Fibroblast of upper back skin (primary cell): Measurements from ENCODE around the gene SIVA1.

Source experiments
- DNase-seq: peaks from one replicate; pipeline ENCODE4 v3.0.0-alpha.2; 2013

The SIVA1 gene

DNA sequence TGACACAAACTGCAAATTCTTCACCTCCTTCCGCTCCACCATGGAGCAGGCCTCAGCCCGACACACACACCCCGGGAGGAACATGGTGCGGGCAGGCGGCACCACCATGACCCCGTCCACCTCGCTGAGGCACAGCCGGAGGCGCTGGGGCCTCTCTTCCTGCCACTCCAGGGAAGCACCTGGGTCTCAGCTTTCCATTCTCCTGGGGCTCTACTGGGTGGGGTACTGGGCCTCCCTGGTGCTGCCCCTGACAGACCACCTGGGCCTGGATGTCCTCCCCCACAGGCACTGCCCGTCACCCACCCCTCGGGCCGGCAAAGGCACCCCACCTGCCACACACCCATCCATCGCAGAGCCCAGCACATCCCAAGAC, 32.7 kb downstream of the SIVA1 start:
- DNase-seq: no peak

DNA sequence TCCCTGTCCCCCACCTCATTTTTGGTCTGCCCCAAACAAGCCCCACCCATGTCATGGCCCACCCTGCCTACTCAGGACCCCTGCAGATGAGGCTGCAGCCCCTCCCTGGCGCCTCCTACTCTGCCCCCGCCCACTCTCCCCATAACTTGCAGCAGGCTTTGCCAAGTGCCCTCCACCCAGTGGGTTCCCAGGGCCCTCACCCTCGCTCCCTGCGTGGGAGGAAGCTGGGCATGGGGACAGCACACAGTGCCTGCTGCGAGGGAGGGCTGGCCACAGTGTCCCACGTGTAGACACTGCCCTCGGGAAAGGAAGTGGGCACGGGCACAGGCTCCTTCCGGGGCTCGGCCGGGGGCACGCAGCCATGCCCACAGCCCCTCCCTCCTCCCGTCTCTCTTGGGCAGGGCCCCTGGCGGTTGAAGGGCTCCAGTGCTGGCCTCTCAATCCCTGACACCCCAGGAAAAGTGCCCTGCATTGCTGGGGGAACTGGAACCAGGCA, 33.2 kb downstream of the SIVA1 start:
- DNase-seq: no peak

DNA sequence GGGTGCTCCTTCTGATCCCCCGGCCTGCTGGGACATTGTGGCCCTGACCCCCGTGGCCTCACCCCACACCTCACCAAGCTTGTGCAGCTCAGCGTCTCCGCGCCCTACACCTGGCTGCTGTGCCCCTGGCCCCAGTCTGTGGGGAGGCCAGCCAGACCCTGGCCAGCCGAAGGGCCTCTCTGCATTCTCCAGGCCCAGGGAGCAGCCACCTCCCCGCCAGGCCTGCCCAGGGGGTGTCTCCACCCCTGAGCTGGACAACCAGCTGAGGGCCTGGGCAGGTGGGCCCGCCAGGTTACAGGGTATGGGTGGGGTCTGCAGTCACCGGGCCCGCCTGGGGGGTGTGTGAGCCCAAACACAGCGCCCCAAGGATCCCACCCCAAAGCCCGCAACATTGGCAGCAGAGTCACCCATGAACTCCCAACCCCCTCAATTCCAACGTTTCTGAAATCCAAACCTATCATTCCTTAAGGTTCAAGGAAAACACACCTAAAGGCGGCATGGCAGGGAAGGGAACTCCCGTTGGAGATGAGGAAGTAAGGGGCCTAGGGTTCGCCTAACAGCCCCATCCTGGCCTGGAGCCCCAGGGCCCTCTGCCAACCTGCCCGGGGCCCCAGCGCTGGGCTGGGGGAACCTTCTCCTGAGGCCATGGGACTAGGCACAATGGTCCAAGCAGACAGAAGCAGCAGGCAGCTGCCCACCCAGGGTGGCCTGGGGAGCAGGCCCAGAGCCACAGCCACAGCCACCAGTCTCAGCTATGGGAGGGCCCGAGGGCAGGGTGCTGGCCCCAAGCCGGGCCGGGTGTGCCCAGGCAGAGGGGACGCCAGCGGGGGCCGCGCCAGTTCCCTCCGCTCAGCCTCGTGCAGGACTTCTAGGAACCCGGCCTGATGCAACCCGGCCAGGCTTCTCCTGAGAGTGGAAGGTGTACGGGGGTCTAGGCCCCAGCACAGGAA, 34.1 kb downstream of the SIVA1 start:
- DNase-seq: no peak

DNA sequence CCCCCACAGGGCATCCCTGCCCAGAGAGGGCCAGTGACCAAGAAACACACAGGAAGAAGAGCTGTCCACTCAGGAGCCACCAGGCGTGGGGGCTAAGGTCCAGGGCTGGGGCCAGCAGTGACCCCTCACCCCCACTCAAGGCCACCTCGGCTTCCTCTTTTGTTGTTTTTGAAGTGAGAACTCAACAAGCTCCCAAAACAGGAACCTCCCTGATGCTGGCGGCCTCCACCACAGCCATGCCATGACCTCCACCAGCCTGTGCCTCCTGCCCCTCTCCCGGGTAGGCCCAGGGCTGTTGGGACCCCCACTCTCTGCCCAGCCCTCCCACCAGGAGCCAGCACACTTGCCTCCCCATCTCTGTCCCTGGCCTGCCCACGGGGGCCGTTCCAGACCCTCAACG, 34.8 kb downstream of the SIVA1 start:
- DNase-seq: no peak

DNA sequence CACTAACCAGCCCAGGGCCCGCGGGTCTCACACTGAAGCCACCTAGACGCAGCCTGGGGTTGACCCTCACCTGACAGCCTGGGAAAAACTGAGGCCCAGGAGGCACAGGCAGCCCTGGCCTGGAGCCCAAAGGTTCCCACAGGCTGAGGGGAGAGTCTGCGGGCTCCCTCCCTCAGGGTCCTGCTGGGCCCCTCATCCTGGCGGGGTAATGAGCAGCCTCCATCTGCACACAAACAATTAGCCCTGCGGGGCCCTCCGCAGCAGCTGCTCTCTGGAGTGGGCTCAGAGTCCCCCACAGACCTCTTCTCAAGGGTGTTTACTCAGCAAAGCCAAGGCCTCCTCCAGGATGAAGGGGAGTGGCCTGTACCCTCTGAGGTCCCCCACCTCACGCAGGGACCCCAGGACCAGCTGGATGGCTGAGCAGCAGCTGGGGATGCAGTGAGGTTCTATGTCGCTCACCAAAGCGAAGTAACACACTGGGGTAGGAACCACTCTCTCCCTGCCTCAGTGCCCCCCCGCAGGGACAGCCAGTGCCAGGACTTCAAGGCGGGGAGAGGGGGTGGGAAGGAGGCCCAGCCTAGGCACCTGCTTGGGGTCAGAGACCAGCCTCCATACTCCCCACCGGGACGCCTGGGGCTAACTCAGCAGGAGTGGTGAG, 35.3 kb downstream of the SIVA1 start:
- DNase-seq: no peak

DNA sequence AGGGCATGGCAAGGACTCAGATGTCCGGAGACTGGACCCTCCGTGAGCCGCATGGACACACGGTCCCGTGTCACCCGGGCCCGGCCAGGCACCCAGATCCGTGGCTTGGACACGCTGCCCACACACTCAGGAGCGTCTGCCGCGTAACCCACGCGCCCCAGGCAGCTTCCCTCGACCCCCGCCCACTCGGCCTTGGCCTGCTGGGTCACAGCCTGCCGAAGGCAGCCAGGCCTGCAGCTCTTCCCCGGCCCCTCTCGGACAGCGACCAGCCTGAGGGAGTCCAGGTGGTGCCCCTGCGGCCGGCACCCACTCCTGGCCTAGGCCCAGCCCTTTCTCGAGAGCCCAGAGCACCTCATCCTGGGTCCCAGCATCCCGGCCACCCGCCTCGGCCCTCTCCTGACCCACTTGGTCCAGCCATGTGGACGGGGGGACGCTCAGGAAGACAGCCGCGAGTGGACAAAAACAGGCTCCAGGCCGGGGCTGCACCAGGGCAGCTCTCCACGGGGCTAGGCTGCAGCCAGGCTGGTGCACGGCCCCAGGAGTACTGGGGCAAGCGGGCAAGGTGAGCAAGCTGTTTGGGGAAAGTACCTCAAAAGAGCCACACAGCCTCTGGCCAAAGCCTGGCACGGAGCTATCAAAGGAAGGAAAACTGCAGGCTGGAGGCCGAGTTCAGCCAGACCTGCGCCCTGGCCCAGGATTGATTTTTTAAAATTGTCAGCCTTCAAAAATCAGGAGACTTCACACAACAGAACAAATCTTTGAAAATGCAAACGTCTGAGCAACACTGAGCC, 36.1 kb downstream of the SIVA1 start:
- DNase-seq: no peak

DNA sequence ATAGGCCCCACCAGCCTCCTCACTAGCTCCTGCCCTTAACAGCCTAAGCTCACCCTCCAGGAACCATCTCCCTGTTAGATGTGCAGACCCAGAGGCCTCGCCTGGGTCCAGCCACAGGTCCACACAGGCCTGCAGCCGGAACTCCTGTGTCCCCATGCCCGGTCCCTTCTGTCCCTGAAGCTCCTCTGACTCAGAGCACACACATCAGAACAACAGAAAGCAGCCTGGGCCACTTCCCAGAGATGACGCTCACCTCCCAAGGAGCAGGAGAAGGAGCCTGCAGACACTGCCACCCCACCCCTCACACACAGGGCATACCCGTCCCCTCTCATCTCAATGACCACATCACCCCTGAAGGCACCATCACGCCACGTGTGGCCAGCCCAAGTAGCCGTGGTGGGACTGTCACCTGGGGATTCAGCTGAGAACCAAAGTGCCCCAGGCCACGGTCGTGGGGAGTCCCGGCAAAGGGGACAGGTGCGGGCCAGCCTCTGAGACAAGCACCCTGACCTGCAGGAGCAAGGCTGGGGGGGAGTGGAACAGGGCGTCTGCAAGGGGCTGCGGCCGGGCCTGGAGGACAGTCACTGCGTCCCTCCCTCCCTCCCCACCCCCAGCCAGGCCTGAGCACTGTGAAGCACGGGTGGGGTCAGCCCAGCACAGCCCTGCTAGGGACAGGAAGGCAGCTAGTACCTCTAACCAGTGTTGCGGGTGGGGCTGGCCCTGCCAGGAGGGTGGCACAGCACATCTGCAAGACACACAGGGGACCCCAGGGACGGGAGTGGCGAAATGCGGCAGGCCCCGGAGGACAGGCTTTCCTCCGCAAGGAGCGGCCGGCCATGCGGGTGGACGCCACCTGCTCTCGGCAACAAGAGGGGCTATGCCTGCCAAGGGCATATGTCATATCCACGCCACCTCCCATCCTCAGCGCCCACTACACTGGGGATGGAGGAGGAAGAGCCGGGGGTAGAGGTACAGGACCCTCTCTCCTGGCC, 37.1 kb downstream of the SIVA1 start:
- no peak for DNase-seq

DNA sequence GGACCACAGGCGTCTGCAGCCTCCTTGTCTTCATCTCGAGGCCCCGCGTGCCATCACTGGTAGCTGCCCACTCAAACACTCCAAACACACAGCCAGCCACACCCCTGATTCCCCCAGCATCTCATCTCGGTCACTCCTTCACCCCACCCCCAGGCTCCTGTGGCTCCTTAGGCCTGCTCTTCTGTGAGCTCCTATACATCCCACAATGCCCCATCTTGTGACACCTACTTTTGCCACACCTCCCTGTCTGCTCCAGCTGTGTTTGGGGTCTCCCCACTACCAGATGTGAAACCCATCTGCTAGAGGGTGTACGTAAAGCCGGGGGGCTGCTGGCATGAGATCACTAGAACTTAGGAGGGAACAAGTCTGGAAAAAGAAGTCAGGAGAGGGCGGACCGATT, 38.5 kb downstream of the SIVA1 start:
- DNase-seq: no peak

DNA sequence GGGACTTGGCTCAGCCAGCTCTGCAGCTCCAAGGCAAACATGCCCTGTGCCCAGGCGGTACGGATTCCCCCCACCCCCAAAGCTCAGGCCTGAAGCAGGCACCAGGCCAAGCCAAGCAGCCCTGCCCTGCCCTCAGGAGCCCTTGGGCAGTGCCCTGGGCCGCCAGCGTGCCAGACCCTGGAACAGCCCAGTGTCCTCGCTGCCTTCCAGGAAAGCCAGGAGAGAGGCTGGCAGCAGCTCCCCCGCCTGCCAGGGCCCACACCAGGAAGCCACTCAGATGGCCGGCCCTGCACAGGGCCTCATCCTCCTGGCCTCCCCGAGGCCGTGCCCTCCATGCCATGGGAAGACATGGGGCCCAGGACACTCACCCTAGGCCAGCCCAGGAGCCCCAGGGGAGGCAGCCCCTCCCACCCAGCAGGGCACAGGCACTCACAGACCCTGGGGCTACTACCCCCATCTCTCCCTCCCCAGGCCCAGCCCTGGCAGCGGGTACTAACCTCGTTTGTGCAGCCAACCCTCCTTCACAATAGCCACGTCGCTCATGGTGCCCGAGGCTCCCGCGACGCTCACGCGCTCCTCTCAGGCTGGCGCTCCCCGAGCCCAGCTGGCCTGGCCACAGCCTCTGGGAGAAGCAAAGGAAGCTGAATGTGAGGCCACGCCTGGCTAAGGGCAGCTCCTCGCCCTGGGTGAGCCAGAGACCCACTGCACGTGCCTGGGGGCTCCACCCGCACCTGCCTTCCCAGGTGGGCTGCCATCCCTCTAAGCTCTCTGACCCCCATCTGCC, 39.3 kb downstream of the SIVA1 start:
- DNase-seq: no peak

DNA sequence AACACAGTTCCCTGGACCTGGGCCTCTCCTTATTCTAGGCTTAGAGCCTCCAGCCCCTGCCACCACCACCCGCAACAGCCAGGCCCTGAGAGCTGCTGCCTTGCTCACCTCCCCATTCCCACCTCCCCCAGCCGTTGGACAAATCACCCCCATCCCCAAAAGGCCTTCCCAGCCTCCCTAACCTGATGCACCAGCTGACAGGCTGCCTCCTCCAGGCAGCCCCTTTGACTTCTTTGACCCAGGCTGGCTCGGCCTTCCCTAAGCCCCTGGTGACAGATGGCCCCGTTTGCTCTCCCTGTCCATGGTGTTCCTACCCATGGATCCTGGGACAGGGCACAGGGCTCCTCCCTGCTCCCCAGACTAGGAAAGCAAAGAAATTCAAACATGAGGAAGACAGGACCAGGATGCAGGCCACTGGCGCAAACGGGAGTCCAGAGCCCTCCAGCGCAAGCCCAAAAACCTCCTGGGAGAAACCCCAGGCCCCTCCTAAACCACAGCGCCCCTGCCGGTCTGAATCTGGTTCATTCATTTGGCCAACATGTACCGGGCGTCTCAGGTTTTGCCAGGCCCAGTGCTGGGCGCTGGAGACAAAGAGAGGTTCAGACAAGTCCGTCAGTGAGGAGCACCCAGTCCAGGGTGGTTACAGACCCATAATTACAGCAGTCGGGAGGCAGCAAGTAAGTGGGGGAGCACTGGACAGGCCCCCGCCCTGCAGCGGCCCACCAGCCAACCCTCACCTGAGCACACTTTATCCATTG, 40.2 kb downstream of the SIVA1 start:
- DNase-seq: no peak

DNA sequence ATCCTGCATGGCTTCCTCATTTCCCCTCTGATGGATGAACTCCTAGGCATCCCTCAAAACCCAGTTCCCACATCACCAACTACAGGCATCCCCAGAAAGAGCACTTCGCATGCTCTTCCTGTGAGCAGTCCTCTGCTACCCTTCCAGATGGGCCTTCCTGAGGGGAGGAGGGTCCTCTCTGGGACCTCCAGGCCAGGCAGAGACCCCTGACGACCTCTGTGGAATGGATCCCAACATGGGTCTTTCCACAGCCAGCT, 40.7 kb downstream of the SIVA1 start:
- DNase-seq: no peak

DNA sequence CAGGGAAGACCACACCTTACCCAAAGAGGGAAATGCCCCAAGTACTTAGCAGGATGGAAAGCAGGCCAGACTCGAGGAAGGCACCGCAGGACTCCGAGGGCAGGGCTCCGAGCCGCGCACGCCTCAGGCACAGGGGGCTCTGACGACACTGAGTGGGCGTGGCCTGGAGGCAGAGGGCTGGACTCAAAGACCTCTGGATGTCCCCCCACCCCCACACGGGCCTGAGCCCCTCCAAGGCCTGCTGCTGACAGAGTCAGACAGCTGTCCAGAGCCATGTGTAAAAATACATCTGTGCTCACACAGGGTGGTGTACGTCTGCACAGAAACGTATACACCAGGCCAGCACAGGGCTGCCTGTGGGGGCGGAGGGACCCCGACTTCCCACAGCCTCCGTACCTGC, 41.2 kb downstream of the SIVA1 start:
- peak; percentile 66 for DNase-seq

DNA sequence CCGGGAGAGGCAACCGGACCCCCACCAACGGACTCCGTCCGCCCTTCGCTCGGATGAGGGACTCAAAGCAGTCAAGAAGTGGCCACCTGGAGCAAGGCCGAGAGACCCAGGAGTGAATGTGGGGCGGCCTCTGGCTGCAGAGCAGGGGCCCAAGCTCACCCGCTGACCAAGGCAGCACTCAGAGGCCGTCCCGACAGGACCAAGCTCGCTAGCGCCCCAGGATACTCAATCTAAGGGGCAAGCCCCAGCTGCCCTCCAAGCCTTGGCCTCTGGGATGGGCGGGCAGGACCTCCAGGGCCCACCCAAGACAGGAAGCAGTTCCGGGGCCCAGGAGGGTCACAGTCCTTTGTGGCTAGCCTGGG, 41.7 kb downstream of the SIVA1 start:
- DNase-seq: no peak

DNA sequence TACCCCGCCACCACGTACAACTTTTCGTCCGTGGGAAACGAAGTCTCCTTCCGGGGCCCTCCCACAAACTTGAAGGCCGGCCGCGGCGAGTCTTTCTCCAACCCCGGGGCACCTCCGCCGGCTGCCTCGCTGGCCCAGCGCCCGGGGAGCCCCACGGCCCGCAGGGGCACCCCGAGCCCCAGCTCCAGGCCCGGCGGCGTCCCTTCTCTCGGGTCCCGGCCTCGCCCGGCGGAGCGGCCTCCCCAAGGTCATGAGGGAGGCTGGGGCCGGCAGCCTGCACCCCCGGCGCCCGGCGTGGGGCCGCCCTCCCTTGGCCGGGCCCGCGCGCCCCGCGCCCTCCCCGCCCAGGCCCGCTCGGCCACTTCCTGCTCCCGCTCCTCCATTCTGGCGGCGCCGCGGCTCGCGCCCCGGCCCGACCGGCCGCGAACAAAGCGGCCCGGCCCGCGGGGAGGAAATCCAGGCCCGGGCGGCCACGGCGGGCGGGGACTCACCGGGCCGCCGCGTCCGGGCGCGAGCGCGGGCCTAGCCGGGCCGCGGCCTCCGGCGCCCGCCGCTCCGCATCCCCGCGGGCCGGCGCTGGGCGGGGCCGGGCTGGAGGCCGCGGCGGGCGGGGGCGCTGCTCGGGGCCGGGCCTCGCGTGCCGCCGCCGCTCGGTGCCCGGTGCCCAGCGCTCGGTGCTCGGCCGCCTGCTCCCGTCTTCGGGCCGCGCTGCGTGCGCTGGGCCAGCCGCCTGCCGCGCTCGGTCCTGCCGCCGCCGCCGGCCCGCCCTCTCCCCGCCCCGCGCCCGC, 42.2 kb downstream of the SIVA1 start, which contains the start of gene AKT1:
Gene AKT1, minus strand, starts transcription at position 756 of the 788 bp plus-strand sequence. CDS start 3,105 bp downstream, outside the sequence.
- no peak for DNase-seq

DNA sequence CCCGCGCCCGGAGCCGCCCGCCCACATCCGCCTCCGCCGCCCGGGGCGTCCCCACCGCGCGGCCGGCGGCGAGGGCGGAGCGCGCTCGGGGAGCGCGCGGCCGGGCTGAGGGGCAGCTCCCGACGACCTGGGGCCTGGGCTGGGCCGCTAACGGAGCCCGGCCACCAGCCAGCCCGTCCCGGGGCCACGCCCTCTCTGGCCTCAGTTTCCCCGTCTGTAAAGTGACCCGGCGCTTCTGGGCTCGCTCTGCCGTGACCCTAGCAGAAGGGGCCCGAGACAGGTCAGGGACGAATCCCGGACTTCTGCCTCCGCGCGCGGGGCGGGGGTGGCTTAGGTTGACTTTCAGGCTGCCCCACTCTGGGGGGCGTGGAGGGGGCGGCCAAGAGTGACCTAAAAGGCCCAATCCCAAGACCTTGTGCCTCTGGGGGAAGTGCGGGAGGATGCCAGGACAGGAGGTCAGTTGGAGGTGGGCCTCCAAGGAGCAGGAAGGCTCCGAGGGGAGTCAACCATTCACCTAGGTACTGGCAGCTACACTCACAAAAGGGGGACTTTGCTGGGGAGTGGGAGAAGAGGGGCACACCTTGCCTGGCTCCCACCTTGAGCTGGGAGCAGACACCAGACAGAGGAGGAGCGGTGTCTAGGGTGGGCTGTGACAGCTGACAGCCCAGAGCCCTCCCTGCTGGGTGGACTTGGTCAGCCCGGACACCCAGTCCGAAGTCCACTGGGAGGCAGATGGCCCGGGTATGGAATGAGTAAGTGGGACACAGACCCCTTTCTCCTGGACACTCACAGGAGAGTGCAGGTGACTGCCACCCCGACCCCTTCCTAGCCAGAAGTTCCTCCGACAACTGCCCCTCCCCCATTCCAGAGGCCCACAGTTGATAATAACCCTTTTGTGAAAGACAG, 43.1 kb downstream of the SIVA1 start:
- peak; percentile 48 for DNase-seq

DNA sequence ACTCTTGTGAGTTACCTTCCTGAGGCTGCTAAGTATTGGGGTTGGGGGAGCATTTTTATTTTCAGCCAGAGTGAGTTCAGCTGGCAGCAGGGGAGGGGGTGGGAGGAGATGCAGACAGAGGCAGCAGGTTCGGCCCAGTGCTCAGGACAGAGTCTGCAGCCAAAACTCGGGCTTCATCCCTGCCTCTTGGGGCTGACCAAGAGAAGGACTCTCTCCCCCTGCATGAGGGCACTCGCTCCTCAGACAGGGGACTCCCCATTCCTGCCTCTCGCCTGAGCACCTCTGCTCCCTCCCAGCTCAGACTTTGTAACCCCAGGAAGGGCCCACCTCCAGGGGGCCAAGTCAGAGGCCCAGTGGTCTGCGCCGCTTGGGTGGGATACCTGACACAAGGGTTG, 43.7 kb downstream of the SIVA1 start:
- DNase-seq: no peak

DNA sequence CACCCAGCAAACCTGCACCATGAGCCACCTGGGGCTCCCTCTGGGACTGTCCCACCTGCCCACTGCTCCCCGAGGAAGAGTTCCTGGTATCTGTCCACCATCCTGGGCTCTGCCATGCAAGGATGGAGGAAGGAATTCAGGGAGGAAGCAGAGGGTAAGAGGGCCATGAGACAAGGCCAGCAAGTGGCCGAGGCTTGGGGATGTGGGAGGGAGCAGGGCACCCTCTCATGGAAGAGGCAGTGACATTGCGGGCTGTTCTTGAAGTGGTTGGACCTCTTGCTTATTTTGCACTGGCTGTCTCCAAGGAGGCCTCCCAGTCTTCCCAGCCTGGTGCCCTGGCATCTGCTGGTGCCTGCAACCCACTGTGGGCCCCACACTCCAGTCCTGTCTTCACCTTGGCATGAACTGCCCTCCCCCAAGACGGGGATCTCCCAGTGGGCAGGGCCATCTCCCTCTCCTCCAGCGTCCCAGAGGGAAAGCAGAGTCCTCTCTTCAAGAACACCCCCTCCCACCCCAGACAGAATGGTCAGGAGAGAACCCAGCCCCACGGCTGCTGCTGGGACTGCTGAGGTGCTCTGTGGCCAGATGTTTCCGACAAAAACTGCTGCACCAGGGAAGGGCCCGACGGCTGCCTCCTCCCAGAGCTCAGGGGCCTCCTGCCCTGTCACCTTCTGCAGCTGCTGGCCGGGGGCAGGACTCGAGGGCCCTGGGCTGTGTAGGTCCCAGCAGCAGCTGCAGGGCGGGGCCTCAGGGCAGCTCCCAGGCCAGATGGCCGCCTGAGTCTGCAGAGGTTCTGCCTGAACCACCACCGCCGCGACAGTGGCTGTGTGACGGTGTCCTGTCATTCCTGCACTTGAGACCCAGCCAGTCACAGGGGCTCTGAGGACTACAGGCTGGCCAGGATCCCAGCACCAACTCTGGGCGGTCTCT, 44.4 kb downstream of the SIVA1 start:
- DNase-seq: no peak
